ENCODE results near the gene ORM1.

ORM1 gene

DNA sequence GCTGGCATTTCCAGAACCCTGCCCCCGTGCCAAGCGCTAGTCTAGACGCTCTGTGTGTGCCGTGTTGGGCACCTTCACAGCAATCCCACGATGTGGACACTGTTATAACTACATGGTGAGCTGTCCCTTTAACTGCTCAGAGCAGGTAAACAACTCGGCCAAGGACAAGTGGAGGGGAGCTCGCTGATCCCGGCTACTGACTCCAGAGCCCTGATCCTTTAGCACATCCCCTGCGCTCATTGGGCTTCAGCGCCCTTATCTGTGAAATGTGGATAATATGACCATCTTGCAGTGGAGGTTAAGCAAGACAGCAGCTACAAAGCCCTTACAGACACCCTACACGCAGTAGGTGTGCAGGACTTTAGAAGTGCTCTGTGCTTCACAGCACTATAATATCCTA lies 23.2 kb downstream of the ORM1 start:
- DNase-seq, result no peak

DNA sequence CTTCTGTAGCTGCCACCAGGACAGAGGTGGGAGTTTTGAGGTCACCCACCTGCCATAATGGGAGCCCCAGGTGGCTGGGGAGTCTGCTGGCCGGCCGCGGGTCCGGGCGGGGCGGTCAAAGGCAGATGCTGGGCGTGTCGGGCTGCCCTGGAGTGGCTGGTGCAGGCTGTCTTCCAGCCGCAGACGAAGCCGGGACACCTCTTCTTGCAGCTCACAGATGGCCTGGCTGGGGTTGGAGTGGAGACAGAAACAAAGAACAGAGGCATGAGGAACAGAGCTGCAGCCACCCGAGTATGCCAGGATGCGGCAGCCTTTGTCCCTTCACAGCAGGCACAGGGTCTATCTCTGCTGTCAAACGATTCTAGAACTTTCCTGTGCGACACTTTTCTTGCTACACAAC lies 24.8 kb downstream of the ORM1 start:
- DNase-seq, result no peak

DNA sequence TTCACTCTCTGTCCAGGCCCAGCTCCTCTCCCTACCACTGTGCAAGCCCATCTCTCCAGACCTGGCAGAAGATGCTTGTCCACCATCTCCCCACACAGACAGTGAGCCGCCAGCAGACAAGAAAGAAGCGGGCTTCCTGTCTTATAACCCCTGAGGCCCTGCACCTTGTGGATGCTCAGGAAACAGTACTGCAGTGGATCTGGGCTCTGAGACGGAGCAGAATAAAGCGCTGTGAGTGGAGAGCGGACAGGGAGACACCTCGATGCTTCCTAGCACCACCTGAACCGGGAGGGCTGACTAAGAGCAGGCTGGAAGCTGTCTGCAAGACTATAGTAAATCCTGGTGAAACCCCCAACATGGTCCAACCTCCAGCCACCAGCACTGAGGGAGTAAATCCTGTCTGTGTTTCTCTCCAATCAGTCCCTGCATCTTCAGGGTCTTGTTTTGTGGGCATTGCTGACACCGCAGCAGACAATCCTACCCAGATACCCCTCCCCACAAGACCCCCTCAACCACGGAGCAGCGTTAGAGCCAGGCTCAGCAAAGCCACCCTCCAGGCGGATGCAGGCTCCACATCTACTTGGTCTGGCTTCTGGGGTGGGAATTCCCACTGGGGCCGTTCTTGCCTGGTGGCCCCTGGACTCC lies 25.5 kb downstream of the ORM1 start:
- no peak for DNase-seq

DNA sequence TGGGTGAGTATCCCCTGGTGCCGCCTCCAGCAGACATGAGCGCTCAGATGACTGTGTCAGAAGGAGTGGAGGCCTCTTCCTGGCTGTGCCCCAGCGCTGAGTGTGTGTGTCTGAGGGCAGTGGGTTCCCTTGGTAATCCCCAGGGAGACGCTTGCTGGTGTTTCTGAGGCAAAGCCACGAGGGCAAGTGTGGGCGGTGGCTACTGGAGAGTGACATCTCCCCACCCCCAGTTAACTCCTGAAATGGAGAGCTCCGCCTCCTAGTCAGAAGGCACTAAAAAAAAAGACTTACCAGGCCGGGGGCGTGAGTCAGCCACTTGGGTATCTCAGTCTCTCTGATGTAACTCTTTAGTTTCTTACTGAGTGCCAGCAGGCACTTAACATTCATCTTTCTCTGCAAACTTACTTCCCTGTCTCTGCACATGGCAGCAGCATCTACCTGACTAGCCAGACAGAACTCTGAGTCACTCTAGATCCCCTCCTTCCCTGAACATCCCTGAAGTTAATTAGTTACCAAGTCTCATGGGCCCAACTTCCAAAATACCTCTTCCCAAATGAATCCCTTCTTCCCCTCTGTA lies 26.1 kb downstream of the ORM1 start:
- DNase-seq, result peak; percentile 84

DNA sequence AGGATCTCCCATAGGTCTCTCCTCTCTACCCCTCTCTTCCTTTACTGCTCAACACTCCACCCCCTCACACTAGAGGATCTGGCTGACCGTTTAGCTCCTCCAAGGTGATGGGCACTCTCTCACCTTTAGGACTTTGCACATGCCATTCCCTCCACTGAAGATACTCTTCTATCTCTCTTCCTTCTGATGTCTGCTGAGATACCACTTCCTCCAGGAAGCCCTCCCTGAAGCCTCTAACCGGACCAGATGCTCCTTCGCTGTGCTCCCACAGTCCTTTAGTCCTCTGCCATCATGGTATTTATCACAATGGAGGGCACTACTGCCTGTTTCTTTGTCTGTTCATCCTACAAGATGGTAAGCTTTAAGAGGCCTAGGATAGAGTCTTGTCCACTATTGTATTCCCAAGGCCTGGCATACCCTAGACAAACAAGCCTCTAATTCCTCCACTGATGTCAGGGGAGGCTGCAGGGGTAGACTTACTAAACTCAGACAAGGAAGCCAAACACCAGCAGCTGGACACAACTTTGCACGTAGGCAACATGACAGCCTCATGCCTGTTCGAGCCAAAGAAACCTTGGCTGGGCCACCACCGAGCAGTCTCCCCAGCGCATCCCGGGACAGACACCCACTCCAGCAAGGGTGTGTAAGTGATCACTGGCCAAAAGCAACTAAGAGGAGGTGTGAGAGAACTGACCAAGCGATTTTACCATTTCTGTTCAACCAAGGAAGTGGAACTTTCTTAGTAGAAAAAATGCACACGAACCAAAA lies 27.0 kb downstream of the ORM1 start:
- no peak for DNase-seq

DNA sequence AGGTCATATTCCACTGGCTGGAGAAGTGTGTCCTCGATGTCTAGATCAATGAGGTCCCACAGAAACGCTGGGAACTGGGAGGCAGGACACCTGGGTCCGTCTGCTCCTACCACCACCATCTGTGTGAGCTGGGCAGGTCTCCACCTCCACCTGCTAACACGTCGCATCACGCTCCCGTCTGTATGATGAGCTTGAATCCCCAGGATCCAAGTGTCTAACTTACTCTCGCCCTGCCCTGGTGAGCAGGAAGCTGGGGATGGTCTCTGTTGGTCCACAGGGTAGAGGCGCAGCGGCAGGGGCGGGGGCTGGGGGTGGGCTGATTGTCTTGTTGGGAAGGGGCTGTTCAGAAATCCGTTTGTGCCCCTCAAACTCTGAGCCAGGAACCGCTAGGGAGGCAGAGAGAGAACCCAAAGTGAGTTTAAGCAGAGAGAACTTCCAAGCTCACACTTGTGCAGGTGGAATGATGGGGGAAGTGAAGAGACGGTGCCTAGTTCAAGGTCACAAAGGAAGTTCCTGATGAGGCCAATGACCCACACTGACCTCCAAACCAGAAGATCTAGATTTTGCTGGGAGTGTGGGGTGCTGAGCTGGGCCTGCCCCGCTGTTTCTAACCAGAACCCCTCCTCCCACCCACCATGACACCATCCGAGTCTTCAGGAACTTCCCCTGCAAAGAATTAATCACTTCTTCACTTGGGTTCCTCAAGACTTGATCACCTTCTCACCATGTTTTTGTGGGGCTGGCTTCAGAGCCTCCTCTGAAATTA lies 27.9 kb downstream of the ORM1 start:
- DNase-seq, result no peak

DNA sequence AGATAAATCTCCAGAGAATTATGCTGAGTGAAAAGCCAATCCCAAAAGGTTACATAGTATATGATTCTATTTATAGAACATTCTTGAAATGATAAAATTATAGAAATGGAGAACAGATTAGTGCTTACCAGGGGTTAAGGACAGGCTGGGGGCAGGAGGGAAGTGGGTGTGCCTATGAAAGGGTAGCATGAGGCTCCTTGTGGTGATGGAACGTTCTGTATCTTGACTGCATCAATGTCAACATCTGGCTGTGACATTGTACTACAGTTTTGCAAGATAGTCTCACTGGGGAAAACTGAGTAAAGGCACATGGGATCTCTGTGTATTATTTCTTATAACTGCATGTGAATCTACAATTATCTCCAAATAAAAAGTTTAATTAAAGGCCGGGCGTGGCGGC lies 29.0 kb downstream of the ORM1 start:
- no peak for DNase-seq

DNA sequence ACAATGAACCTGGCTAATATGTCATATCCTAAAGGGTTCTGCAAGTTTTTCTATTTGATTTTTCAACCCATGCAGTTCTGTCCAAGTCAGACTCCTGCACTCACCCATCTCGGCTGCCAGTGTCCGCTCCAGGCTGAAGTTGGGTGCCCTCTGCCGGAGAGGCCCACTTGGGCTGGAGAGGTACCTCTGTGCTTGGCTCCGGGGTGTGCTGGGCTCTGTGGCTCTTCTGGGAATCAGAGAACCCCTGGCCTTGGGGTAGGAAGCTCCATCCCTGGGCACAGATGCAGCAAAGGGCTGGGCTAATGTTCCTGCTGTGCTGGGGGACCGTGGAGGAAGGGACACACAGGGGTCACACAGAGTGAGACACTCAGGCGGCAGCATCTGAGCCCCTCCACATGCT lies 32.9 kb downstream of the ORM1 start:
- no peak for DNase-seq

DNA sequence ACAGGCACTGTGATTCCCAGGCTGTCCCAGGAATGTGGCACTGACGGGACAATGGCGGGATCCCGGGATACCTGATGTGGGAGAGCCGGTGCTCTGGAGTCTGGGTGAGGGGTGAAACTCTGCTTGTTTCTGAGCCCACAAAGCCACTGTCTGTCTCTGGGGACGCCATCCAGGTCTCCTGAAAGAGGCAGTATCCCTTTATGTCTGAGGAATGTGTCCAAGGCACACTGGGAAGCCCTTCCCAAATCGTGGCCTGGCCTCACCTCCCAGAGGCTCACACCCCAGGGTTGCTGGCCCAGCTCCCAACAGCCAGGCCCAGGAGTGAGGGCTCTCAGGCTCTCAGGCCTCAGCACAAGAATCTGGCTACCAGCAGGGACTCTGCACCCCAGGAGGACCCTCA lies 33.9 kb downstream of the ORM1 start:
- no peak for DNase-seq

DNA sequence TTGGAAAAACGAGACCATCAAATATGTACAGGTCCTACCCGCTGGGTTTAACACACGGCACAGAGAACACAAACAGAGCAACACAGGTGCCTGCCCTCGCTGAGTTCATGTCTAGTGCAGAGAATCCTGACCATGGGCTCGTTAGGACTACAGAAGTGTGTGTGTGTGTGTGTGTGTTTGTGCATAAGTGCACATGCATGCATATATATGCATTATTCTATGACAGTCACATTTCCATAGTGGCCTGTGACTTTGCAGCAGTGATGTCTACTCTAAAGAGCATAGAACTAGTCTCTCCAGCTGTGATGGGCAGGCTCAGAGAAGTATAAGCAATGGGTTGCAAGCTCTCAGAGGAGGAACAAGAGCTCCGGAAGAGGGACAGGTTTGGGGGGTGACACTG lies 34.5 kb downstream of the ORM1 start:
- no peak for DNase-seq

DNA sequence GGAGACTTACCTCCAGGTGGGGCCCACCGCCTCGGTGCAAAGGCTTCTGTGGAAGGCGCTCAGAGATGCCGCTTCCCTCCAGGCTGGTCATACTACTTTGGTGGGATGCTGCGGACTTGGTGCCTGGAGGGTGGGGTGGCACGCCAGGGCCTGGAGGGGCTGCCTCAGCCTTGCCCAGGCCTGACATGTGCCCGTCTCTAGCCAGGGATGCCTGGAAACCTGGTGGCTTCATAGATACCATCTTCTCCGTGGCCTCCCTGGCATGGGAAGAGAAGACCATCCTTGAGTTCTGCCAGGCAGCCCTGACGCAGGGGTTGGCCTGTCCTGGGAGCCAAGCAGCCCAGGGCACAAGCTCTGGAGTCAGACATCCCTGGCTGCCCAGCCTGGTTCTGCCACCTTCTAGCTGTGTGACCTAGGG lies 35.0 kb downstream of the ORM1 start:
- DNase-seq, result no peak

DNA sequence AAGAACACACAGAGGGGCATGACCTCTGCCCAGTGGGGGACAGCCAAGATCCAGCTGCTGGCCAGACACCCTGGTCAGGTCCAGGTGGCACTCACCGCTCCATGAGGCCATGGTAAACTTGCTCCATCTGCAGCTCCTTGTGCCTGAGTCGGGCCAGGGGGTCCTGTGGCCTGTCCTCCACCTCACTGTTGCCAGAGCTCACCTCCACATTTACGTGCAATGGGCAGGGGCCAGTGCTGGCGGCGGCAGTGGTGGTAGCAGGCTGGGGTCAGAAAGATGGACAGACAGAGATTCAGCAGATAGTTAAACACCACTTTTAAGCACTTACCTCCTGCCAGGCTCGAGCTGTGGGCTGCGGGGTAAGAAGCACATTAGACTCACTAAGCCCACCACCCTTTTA lies 36.9 kb downstream of the ORM1 start:
- DNase-seq, result no peak

DNA sequence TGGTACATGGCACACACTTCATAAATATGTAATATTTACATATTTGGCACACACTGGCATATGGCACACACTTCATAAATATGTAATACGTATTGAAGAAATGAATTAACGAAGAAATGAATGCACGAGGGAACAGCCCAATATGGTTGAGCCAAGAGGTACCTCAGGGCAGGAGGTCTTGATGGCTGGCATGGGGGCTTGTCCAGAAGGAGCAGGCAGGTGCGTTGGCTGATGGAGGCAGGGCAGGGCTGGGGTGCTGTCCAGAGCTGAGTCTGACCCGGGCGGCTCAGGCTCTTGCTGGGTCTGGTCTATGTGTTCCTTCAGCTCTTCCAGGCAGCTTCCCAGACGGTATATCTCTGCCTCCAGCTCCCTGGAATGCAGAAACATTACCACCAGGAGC lies 38.6 kb downstream of the ORM1 start:
- no peak for DNase-seq

DNA sequence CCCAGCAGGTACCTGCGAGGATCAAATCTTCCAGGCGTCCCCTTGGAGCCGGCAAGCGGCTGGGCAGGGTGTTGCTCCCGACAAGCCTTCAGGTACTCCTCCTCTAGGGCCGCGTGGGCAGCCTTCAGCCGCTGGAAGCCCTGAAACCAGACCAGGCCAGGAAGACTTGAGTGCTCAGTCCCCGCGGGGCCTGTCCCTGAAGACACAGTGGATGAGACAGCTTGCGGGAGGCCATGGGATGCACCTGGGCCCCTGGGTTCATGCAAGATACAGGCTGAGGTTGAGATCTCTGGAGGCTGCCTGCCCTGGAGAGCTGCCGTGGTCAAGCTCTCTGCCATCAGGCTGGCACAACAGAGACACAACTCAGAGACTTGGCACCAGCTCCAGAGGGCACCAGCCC lies 39.5 kb downstream of the ORM1 start:
- no peak for DNase-seq

DNA sequence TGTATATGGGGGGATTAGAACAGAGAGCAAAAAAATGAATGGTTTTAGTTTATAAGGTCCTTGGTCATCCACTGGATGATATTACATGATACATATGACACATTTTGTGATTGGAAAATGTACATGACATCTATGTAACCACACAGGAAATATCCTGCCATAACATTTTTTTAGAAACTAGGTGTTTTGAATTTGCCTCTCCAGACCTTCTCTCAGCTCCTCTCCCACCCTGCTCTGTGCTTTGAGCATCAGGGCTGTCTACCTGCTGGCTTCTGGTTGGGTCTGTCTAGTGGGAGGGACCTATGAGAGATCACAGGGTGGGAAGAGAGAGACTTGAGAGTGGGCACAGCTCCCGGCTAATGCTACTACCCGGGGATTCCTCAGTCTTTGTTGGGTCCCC lies 40.5 kb downstream of the ORM1 start:
- no peak for DNase-seq

DNA sequence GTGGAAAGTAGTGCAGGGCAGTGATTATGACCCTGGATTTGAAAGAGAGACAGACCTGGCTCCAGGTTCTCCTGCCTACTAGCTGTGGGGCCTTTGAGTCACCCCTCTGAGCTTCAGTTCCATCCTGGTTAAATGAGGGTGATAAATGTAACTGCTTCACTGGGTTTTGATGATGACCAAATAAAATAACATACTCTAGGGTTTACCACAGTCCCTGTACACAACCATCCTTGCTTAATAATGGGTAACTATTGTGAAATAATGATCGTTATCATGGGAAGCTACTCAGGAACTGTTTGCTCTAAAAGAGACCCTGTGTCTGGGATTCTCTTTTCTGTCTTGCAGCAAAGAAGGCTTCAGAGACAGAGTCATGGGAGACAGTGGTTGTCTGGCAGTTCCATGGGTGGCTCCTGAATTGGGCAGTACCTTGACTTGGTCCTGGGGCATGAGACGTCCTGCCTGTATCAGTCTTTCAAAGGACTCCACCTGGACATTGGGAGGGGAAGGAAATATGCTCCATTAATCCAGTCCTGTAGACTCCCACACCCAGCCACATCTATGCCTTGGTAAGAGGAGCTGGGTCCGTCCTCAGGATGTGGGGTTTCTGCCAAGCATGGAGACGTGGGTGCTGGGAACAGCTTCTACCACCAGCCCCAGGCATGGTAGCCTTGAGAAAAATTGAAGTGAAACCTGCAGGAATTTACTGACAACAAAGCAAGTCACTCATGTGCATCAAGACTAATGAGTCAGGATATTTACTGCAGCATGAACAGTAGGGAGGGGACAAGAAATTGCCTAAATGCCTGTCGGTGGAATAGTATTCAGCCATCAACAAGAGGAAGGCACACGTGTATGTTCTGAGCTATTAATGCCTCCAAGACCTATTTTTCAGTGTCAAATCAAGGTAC lies 41.5 kb downstream of the ORM1 start:
- no peak for DNase-seq

DNA sequence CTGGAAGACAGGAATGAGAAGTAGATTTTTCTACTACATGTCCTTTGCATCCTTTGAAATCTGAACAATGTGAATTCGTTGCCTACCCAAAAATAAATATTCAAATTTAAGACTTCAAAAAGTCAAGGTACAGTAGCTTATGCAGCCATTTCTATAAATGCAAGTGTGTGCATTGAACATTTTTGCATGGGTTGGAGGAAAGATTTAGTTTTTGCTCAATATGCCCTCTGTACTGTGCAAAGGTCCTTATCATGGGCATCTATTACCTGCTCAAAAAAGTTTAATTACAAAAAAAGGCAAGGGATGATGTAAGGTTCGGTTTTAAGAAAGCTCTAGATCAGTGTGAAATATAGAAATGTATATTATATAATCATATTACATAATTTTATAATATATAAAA lies 42.3 kb downstream of the ORM1 start:
- no peak for DNase-seq

DNA sequence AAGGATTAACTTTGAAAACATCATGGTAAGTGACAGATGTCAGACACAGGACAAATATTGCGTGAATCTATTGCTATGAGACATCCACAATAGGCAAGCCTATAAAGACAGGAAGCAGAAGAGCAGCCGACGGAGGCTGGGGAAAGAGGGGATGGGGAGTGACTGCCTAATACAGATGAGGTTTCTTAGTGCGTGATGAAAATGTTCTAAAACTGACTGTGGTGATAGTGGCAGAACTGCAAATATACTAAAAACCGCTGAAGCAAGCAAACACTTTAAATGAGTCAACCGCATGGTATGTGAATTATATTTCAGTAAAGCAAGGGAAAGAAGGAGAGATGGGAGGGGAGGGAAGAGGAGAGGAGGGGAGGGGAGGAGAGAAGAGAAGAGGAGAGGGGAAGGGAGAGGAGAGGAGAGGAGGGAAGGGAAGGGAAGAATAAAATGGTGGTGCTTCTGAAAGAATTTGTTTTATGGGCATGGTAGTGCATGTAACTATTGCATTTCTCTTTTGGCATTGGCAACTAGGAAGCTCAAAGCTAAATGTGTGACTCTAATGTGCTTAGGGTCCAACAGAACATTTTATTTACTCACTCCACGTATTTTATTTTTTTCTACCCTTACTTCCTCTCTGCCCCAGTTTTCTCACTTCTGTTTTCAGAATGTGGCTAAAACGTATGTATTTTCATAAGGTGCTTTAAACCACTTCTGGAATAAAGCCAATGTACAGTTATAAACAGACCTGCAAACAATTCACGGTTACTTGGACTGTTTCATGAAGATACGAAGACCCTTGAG lies 43.6 kb downstream of the ORM1 start:
- peak; percentile 55 for DNase-seq

DNA sequence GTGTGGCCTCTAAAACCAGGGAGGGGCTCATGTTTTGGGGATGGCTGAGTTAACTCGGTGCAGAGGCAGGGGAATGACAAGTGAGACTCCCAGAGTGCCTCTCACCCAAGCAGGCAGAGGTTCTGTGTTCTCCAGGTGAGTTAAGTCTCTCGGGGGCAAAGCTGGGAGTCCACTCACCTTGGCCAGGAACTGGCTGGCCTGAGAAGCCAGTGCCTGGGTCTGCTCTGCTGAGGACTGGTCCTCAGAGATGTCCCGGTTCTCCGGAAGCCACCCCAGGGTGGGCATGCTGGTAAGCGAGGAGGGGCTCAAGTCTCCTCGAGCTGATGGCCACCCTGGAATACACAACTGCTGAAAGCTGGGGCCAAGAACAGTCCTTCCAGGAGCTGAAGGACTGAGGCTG lies 44.5 kb downstream of the ORM1 start:
- DNase-seq, result no peak

DNA sequence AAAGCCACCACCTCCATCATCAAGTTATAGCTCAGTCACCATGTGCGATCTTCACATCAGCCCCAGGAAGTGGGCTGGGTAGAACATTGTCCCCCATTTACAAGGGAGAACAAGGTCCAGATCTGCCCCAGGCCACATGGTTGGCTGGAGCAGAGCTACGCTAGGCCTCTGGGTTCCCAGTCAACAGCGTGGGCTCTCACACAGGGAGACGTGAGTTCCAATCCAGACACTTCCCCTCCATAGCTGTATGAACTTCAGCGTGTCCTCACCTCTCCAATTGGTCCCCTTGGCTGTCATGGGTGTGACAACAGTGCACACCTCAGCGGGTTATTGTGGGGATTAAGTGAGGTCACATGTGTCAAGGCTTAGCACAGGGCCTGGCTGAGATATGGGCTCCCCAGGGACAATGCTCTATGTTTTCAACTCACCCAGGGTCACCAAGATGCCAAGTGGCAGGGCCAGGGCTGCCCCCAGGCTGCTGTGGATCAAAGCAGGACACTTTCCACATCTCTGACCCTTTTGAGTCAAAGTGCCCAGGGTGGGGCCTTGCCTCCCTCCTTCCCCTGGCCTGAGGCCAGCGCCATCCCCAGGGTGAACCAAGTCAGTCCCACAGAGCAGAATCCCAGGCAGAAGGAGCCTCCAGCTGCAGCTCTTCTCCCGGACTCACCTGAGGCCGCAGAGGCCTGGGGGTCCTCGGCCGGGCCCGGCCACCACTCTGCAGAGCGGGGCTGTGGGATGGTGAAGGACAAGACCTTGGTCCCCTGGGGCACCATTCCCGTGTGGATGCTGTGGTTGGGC lies 45.1 kb downstream of the ORM1 start:
- no peak for DNase-seq
